NCI-H345 treated with DMSO at 0.1 percent for 48 hours (cell line): ENCODE measurements around the gene SLC1A2.
A peak's percentile ranks its signal among the peaks of the same experiment; 100 is the strongest.
"Not testable (repeated sequence)": the region's sequence is repeated elsewhere in the genome, so short reads cannot be mapped to it uniquely, and the experiment has no call there.

Experiments
- DNase-seq: peaks from one replicate; lab custom pipeline; 2025; ENCODE audit not compliant: unreplicated experiment; lab: John Stamatoyannopoulos, UW

SLC1A2 gene

DNA sequence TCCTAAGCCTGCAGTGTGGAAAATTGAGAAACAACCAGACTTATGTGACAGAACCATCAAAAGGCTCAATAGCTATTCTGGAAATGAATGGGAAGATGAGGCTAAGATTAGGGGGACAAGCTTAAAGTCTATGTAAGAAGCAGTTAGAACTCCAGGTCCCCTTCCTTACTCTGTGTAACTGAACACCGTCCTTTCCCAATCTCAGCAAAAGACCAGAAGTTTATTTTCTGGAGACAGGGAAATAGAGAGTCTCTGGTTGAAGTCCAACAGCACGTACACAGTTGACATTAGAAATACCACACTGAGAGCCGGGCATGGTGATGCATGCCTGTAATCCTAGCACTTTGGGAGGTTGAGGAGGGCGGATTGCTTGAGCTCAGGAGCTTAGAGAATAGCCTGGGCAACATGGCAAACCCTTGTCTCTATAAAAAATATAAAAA is 186.4 kb downstream of the SLC1A2 start:
- DNase-seq = no peak

DNA sequence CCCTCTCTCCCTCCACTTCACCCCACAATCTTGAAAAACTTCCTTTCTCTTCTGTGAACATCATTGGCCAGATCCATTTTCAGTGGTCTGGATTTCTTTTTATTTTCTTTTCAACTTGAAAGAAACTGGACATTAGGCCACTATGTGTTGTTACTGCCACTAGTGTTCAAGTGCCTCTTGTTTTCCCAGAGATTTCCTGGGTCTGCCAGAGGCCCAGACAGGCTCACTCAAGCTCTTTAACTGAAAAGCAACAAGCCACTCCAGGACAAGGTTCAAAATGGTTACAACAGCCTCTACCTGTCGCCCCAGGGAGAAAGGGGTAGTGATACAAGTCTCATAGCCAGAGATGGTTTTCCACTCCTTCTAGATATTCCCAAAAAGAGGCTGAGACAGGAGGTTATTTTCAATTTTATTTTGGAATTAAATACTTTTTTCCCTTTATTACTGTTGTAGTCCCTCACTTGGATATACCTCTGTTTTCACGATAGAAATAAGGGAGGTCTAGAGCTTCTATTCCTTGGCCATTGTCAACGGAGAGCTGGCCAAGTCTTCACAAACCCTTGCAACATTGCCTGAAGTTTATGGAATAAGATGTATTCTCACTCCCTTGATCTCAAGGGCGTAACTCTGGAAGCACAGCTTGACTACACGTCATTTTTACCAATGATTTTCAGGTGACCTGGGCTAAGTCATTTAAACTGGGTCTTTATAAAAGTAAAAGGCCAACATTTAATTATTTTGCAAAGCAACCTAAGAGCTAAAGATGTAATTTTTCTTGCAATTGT is 188.1 kb downstream of the SLC1A2 start:
- DNase-seq = no peak

GRCh38 chr11:35230388-35230787 is 189.0 kb downstream of the SLC1A2 start:
- DNase-seq = no peak

GRCh38 chr11:35228328-35228725 is 191.0 kb downstream of the SLC1A2 start:
- no peak for DNase-seq

DNA sequence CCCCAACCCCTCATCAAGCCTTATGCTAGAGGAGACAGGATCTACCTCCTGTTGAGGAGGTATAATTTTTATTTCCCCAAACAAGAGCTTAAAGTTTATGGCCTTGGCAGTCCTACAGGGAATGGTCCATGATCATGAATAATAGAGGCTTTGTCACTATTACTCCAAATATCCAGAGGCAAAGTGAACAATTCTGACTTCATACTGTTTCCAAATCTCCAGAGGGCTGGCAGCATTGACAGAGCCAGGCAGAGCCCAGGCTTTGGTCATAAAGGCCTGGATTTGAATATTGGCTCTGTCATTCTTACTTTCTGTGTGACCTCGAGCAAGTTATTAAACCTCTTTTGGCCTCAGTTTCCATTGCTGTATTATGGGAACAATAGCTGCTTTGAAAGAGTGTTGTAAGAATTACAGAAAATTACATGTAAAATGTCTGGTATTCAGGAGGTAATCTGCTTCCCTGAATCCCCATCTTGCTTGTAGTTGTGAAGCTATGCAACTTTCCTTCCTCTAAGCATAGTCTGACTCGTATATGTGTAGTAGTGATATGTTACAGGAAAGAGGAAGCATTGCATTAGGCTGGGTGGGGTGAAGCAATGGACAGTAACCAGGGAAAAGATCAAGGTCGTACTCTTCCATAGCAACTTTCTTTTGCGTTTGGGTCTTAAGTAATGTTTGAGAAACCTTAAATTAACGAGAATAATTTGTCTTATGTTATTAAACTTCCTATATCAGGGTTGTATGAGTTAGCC is 191.6 kb downstream of the SLC1A2 start:
- DNase-seq = no peak

DNA sequence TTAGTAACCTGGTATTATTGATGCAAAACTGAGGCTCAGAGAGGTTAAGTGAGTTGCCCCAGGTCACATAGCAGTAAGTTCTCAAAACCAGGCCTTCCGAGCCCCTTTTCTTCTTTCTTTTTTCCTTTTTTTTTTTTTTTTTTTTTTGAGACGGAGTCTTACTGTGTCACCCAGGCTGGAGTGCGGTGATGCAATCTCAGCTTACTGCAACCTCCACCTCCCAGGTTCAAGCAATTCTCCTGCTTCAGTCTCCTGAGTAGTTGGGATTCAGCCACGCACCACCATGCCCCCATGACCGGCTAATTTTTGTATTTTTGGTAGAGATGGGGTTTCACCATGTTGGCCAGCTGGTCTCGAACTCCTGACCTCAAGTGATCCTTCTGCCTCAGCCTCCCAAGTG is 192.6 kb downstream of the SLC1A2 start:
- not testable (repeated sequence) for DNase-seq

DNA sequence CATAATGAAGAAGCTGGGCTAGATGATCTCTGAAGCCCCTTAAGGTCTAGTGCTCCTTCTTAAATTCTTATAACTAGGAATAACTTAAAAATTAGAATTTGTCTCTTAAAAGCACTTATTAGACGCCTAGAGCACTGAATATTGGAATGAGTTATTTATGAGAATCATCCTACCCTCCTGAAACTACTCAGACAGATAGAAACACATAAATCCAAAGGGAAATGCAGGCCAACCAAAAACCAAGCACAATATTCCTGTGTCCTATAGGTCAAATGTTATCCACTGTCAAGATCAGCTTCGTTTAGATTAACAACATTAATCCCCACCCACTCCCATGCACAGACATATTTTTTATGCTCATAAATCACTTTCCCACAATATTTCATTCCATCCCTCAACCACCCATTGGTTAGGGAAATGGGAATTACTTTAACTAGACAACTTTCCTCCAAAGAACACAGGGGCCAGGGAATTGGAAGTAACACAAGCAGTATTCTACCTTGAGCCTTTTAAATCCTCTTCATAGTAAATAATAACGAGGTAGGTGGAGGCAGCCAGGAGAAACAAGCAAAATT is 193.3 kb downstream of the SLC1A2 start:
- DNase-seq = no peak

- DNase-seq = no peak
Observed at GRCh38 chr11:35223991-35224390, 195.4 kb downstream of the SLC1A2 start.

- no peak for DNase-seq
Observed at GRCh38 chr11:35223371-35223796, 196.0 kb downstream of the SLC1A2 start.

GRCh38 chr11:35218956-35219355 is 200.4 kb downstream of the SLC1A2 start:
- DNase-seq = no peak

DNA sequence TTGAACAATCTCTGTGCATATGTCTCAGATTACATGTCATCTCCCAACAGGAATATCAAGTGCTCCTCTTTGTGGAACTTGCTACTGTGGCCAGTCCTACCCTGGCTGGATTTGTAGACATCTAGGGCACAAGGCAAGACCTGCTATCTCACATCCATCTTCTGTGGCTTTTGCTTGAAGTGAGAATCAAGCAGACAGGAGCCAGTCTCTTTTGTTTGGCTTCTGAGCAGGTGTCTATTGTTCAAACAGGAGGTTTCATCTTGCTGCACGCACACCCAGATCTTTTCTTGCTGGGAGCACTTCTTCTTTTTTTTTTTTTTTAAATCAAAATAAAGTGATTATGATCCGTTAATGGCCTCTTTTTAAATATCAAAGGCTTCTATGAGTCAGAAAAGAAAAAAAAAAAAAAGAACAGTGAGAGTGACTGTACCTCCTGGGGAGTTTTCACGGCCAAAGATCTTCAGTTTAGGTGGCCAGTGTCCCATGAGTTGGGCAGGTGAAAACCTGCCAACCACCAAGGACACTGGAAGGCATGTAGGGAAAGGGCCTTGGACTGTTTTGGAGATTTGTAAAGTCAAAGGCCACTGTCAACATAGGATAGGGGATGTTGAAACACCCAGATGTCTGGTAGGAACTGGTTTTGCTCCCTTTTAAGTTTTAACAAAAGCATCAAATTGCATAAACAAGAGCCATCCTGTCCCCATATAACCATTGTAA is 202.2 kb downstream of the SLC1A2 start:
- peak; percentile 22 for DNase-seq

- no peak for DNase-seq
Observed at GRCh38 chr11:35215945-35216344, 203.4 kb downstream of the SLC1A2 start.

DNA sequence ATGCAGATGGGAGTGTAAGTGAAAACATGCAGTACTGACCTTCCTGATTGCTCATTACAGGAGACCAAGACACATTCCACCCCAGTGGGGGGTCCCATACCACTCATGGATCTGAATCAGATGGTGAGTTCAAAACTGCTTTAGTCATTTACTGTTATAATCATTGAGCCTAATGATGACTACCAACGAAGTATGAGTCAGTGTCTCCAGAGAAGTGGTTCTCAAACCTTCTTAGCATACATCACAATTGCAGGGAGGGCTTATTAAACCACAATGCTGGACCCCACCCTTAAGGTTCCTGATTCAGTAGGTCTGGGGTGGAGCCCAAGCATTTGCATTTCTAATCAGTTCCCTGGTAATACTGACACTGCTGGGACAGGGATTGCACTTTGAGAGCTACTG is 204.6 kb downstream of the SLC1A2 start:
- DNase-seq = no peak

GRCh38 chr11:35214226-35214770 is 205.1 kb downstream of the SLC1A2 start:
- no peak for DNase-seq

DNA sequence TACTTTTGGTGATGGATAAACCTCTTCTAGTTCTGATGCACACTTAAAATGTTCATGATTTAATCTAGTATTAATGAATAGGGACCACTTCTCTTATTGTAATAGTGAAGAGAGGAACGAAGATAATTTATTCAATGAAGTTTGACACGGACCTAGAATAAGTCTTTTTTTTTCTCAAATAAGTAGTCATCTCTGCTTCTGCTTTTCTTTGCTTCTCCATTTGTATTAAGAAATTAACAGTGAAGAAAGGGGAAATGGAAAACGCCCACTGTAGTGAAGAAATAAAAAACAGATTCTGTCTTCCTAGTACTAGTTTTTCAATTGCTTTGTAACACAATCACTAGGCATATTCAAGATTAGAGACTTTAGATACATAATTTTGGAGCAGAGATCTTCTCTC is 207.4 kb downstream of the SLC1A2 start:
- no peak for DNase-seq

GRCh38 chr11:35210876-35211546 is 208.3 kb downstream of the SLC1A2 start:
- DNase-seq = no peak

- no peak for DNase-seq
Observed at GRCh38 chr11:35208795-35209194, 210.6 kb downstream of the SLC1A2 start.

DNA sequence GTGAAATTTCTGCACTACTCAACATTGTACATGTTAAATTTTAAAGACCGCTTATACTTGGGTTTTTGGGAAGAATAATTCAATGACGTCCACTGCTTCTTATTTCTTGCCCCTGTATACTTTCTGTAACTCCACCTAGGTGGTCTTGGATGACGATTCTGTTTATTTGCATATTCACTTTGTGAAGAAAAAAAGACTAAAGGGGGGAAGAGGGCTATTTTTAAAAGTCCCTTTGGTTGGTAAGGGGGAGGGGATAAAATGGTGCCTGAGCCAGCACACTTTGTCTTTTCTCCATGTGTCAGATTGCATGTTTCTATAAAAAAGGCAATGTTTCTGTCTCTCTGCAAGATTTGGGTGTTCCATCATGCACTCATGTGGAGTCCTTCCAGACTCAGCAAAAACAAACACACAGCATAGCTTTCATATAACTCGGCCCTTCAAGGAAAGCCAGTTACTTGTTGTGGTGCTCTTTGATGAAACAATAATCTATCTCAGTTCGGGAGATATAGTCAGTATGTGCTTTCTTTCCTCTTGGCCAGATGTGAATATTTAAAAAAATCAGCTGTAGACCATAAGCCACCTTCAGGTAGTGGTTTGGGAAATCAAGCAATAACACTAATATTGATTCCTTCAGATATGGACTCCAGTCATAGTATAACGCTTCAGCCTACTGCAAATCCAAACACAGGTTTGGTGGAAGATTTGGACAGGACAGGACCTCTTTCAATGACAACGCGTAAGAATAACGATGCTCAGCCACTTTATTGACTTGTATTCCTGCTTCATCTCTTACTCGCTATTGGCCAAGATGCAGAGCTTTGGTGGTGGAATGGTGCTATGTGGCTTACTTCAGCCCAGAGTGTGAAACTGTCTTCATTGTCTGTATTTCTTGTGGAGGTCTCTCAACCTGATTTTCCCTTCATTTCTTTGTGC is 211.6 kb downstream of the SLC1A2 start:
- no peak for DNase-seq

DNA sequence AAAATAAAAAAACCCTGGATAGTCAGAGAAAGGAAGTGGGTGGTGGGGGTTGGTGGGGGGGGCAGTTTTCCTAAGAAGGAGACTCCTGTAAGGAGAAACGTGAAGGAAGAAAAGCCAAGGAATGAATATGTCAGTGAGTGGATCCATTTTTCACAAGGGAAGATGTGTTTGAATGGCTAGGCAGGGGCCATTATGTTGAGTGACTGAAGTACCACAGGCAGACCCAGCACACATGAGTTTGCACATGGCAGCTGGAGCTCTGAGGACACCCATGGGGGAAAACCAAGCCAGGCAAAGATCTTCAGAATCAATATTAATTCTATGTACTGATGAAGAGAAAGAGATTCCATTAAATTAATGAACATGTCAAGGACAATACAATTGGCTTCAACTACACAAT is 212.7 kb downstream of the SLC1A2 start:
- DNase-seq = no peak
